ENCODE data around the gene ARHGAP25. TPM values are rescaled to one million over a fixed set of nuclear protein-coding genes. Genes with fewer than 3 reads are reported as not detected.

Gene ARHGAP25
- total RNA-seq, 1 donor from 2014 or later: 7.7 TPM

DNA sequence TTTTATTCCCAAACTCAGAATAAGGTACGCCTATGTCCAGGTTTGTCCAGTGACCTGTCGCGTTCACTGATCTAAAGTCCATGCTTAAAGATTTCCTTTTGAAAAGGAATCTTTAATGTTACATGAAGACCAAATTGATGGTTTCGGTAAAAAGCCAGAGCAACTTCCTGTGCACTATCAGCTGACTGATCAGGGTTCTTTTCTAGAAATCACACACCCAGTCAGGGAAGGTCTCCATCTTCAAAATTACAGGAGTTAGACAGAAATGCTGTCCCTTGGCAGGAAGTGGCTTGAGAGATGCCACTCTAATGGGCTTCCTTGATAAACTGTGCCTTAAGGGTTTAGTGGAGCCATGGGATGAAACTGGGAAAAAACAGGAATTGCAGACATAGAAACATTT, 14.7 kb upstream of the ARHGAP25 start:
- DNase-seq (ENCODE audit: low spot score): no peak

DNA sequence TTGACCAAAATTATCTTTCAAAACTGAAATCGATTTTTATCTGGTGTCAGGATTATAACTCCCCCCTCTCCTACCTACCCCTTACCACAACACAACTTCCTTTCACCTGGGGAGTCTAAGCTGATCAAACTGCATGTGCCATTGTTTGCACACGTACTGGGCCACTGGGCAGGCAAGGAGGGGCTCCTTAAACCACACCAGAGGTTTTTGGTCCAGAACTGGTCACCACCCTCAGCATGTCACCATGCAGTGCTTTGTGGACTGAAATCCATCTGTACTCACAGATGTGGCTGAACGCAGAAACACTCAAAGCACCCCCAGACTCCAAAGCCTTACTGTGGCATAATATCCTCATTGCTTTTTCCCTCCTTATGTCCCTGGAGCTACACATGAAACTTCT, 13.9 kb upstream of the ARHGAP25 start:
- no peak for DNase-seq (ENCODE audit: low spot score)

DNA sequence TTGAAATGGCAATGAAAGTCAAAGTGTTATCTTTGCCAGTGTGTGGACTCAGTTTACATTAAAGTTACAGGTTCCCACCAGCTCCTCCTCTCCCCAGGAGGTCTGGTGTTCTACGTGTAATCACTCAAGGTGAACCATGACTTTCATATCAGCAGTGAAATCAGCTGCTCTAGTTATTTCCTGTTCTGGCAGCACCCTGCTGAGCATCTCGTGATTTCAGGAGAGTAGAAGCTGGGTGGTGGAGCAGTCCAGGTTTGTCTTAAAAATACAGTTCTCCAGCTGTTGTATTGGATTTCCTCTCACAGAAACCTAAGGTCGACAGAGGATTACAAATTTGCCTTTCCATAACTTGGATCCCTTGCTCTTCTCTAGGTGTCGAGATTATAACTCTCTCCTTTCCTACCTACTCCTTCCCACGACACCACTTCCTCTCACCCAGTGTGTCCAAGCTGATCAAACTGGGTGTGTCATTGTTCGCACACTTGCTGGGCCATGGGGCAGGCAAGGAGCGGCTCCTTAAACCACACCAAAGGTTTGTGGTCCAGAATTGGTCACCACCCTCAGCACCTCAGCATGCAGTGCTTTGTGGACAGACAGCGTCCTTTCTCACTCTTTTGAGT, 13.0 kb upstream of the ARHGAP25 start:
- DNase-seq (ENCODE audit: low spot score): no peak

DNA sequence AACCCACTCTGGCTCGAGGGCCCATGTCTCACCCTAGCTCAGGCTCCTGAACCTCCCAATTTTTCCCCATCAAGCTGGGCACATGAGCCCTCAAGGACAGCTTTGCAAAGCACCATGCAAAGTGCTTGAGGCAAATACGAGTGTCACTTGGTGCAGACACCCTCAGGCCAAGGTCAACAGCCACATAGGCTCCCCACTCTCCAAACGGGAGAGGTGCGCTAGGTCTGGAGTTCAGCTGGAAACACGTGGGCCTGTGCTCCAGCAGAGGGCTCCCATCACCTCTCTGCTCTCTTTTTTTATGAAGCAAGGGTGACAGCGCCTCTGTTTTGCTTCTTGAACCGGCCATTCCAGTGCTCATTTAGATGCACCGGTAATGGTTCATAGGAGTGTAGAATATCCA, 11.9 kb upstream of the ARHGAP25 start:
- no peak for DNase-seq (ENCODE audit: low spot score)

DNA sequence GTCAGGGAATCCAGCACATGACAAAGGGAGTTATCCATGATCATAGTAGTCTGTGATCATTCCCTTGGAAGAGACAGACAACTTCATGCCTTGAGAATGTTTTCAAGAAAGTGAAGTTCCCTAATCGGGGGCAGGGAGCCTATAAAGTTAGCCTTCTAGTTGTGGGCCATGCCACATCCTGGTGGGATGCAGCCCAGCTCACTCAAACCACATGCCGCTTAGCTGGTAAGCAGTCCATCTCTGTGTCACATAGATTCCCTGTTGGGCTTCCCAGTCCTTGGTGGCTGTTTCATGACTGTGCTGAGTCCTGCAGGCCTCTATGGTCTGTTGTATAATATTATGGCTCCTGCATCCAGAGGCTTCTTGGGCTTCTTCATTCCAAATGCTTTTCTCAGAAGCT, 11.4 kb upstream of the ARHGAP25 start:
- no peak for DNase-seq (ENCODE audit: low spot score)

DNA sequence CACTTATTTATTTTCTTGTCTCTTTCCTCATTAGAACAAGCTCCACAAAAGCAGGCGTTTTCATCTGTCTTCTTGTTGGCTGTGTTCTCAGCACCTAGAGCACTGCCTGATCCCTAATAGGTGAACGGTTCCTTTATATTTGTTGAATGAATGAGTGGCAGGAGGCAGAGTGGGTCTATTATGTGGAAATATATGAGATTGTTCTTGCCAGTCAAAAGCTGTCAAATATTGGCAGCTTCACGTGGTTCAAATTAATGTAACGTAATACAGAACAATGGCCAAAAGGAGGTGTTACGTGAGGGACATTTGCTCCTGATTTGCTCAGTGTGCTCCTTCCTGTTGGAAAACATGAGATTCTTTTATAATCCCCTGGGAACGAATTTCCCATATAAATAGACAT, 8.5 kb upstream of the ARHGAP25 start:
- no peak for DNase-seq (ENCODE audit: low spot score)

DNA sequence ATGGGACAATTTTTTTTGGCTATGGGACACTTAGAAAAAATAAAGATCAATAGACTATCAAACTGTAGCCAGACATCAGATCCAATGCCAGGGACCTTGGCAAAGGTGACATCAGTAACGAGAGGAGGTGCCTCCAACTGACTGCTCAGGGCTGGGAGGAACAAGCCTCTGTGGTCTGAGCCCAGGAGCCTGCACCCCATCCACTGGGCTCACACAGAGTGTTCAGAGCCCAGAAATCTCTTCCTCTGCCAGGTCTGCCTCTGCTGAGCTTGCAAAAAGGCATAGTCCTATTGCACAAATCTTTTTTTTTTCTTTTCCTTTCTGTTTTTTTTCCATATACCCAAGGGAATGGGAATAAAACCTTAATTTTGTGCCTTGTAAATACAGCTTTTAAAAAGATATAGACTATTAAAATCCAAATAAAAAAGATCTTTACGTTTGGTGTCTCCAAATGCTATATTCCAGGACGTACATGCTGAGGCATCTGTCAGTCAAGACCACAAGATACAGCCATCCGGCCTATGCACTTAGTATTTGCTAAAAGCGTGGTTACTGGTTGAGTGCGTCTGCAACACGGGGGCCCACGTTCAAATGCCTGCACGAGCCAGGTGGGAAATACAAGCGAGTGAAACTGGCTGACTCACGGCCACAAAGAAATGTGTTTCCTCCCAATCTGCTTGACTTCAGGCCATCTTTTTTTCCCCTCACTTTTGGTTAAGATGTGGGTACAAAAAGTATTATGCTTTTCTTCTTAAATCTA, 7.8 kb upstream of the ARHGAP25 start:
- no peak for DNase-seq (ENCODE audit: low spot score)

DNA sequence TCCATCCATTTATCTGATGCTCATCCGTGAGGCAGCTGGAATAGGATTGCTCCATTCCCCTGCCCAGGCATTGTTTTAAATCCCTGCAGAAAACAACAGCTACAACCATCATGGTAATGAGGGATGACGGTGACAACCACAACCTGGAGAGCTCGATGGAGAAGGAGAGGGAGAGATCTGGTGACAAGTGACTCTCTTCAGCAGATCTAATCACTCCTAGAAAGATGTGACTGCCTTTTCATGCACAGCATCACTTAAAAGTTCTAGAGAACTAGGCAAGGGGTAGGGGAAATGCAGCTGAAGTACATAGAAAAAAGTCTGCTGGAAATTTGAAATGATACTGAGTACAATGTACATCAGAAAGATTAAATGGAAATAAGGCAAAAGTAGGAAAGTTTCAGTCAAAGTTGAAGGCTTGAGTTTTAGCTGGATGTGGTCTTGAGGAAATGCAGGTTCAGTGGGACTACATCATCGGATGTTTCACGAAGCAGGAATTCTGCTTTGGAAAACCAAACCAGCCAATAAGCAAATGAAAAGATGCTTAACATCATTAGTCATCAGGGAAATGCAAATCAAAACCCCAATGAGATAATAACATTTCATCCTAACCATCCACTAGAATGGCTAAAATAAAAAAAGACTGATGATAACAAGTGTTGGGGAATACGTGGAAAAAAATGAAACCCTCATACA, 6.8 kb upstream of the ARHGAP25 start:
- DNase-seq (ENCODE audit: low spot score): no peak

DNA sequence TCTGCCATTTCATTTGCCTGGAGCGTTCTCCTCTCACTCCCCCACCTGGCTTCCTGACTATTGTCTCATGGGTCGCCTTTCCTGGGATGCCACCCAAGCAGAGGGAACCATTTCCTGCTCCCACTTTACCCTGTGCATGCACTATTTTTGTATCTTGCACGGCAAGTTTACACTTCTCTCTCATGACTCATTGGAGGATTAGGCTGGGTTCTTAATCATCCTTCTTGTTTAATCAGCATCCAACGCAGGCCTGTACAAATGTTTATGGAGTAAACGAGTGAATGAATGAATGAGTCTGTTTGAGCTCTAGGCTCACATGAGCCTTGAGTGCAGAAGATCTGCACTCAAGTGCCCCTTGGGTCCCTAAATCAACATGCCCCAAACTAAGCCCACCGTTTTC, 3.8 kb upstream of the ARHGAP25 start:
- no peak for DNase-seq (ENCODE audit: low spot score)

DNA sequence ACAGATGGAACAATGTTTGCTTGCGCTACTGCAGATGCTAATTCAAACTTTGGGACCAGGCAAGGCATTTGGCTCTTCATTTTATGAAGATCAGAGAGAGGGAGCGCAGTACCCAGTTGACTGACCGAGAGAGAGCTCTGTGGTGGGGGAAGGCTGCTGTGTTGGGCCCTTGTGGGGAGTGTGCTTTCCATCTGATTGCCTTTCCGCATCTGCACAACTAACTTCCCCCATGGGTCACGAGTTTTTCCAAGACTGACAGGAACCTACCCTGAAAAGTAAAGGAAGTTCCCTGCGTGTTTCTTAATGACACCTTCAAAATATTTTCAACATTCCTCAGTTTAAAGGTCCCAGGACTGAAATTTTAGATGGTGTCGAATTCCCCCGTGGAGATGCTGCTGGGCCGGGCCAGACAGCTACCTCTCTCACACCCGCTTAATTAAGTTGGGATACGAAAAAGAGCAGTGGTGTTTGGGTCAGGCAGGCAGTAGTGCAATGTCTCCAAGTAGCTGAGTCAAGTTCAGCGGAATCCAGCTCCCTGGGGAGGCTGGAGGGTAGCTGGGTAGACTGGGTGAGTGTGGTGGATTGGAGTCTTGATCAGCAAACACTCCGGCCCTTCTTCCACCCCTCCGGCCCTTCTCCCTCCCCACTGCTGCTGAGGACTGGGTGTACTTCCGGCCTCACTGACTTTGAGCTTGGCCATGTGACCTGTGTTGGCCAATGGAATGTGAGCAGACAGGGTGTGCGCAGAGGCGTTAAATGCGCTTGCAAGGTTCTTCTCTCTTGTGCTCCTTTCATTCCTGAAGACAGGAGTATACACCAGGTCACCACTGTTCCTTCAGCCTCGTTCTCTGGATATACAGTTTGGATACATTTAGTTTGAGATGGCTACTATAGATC, 2.3 kb upstream of the ARHGAP25 start:
- peak; percentile 35 for DNase-seq (ENCODE audit: low spot score)

DNA sequence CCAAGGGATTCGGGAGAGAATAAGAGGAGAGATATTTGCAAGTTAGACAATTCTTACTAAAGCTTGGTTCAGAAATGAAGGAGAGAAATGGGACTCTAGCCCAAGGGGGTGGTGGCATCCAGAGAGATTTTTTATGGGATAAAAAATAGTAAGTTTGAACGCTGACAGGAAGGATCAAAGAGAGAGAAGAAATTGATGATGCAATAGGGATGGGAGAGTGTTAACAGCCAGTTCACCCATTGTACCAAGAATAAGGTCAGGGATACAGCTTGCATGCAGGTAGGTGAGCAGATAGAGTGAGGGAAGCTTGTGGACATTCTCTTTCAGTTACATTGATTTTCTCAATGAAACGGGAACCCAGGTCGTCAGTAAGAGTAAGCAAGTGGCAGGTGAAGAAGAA, 1.2 kb upstream of the ARHGAP25 start:
- DNase-seq (ENCODE audit: low spot score): no peak

DNA sequence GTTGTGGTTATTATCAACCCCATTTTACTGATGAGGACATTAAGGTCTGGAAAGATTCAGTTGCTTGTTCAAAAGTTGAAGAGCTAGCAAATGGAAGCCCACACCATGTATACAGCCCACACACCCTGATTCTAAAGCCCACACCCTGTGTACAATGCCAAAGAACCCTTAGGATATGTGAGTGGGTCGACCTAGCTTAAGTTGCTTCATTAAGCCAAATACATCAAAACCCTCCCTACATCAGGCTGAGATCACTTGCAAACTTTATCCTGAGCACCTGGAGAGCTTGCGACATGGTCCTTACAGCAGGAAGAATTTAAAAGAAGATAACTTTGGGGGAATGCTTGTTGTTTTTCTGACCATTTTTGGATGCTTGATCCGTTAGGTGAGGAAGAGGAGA, 435 bp upstream of the ARHGAP25 start:
- no peak for DNase-seq (ENCODE audit: low spot score)

DNA sequence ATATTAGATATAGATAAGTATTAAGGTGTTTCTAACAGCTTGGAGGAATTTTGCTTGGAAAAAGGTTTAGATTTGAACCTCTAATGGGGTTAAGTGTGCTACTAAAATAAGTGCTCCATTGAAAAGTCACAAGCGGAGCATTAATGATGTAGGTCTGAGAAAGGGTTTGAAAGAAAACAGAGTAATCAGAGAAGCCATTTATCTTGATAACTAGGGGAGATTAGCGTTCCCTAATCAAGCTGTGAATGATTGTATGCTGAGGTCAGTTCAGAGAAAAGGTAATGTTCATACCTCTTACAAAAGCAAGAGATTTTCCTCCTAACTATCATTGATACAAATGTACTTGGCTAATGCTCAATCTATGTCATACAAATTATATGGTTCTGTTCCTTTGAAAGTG, 1.5 kb downstream of the ARHGAP25 start:
- DNase-seq (ENCODE audit: low spot score): no peak

DNA sequence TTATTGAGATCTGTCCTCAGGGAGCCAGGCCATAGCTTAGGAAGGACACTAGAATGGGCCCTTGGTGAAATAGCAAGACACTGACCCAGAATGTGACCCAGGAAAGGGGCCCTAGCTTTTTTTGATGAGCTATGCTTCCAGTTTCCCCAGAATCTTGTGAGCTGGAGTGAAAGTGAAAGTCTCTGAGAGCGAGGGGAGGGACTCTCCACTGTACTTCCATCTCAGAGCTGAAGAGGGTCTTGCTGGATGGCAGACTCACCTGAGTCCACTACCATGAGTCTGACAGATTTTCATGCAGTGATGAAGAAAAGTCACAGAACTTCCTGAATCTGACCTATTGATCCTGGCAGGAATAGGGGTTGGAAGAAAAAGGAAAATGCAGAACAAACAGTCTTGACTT, 3.1 kb downstream of the ARHGAP25 start:
- no peak for DNase-seq (ENCODE audit: low spot score)

DNA sequence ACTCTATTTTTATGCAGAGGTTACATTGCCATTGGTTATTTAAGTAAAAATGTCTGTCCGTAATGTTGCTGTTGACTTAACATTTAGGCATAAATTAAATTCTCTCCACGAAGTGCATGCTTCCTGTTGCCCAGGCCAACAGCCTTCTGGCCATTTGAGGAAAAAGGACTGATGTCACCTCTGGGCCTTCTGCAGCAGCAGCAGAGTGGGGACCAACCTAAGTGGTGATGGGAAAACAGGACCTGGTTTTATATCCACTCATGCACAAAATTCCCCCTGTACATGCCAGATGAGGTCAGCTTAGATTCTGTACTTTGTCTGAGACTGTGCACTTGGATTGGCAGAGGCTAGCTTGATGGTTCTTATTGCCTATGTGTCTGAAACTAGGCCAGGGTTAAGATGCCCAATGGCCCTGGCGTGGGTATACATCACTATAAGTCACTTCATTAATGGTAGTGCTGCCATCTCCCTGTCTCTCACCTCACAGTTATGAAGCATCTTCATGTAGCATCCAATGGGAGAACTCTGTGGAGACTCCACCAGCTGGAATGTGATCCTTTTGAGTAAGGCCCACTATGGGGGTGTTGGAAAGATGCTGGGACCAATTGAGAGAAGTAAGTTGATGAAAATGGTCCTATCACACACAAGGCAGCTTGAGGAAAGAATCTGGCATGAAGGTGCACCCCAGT, 4.4 kb downstream of the ARHGAP25 start:
- no peak for DNase-seq (ENCODE audit: low spot score)

DNA sequence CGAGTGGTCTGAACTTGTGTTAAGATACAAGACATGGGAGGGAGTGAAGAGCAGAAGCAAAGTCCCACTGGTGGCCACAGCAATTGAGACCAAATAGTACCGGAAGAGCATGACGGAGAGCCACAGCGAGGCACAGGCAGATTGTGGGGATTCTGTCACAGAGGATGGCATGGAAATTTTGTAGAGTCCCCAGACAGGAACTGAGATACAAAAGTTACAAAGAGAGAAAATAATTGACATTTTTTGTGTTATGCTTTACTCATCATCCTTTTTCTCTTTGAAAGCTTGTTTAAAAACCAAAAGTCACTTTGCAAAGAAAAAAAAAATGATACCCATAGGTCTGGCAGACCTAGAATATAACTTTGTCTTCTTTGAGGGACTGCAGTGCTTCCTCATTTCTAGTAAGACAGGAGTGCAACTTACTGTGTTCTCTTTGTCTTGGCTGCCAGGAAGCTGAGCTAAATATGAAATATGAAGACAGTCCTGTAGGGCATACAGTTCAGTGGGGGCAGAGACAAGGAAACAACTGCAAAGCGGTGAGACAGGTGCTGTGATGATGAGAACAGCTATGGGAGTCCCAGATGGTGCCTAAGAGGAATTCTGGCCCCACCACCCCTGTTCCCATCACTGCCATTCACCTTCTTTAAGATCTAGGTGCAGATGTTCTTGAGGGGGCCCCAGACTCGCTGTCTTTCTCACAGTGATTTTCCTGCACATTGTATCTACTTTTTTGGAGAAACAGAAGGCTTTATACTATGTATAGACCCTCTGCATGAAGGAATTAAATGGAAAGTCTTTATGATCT, 5.2 kb downstream of the ARHGAP25 start:
- no peak for DNase-seq (ENCODE audit: low spot score)

DNA sequence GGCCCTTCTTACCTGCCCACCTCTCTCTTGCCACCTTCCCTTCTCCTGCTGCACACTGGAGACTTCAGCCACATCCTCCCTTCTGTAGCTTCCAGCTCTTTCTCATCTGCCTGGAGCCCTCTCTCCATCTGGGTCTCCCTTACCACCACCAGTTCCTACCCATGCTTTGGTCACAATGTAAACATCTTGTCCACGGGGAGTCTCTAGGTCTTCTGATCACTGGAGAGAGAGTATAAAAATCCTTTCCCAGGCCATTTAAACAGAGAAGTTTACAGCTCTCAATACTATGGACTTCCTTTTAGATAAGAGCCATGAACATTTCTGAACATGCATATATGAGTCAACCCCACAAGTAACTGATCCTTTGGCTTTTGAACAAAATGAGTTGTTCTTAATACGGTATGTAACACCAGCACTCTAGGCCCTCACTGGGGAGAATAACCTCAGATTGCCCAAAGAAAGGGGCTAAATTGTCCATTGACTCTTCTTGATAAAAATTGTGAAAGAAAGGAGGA, 5.8 kb downstream of the ARHGAP25 start:
- DNase-seq (ENCODE audit: low spot score): no peak

DNA sequence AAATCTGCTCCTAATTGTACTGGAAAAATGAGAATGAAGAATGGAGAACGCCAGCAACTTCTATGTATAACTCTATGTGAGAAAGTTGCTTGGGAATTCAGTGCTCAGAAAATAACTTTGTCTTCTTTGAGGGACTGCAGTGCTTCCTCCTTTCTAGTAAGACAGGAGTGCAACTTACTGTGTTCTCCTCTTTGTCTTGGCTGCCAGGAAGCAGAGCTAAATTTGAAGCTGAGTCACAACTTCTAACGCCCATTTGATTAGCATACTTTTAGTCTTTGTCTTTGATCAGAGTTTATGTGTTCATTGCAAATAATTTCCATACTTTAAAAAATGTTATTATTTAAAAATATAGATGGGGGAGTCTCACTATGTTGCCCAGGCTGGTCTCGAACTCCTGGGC, 6.6 kb downstream of the ARHGAP25 start:
- no peak for DNase-seq (ENCODE audit: low spot score)

DNA sequence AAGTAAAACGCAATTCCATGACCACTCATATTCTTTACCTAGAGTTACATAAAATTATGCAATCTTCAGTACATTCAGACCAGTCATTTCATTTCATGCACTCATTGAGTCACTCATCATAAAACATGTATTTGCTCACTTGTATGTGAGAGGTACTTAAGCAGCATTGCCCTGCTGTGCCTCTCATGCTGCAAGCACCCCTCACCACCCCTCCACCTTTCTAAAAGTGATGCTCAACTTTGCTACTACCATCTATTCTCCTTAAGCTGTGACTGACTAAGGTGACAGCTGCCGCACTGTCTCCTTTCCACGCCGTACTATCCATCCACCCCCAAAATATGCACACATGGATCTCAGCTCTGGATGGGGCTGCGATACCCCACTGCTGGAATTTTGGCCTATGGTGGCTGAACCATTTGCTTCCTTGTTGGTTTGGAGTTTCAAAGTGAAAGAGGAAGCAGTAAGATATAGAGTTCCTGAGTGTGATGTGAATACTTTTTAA, 7.2 kb downstream of the ARHGAP25 start:
- DNase-seq (ENCODE audit: low spot score): no peak

All from umbilical cord (tissue), 2 donors.